Esophagus squamous epithelium (tissue), 4 donors: ENCODE data around the gene PRSS27.

Experiments used
- CTCF ChIP-seq, 6 experiments: fragments of 450-650 bp in 4 of 6; fragments of 200-600 bp in 2 of 6; sonication (generic) in 2 of 6; IDR thresholded peaks; one replicate each; pipeline ENCODE4 v1.5.1; 2016 to 2019; ENCODE audit warnings: antibody characterized with exemption in 6 of 6, mild to moderate bottlenecking in 4 of 6, moderate library complexity in 4 of 6
- POLR2A ChIP-seq, 4 donors: fragments of 450-650 bp; IDR thresholded peaks; one replicate each; pipeline ENCODE4 v1.6.1; 2017; ENCODE audit warnings: antibody characterized with exemption in 4 of 4, mild to moderate bottlenecking in 4 of 4, moderate library complexity in 3 of 4

- TF ChIP-seq CTCF (IDR thresholded peaks at IDR 0.05) (no peak), POLR2A (IDR thresholded peaks at IDR 0.05) (no peak)
Measured at GRCh38 chr16:2699791-2700600, 20.0 kb downstream of the PRSS27 start.
